Endodermal cell (in vitro differentiated cells): ENCODE data around the gene YPEL1. TPM values are rescaled to one million over a fixed set of nuclear protein-coding genes. Genes with fewer than 3 reads are reported as not detected.

ENCODE experiments used
- DNase-seq: peaks from one replicate; pipeline ENCODE4 v3.0.0-alpha.2; 2017
- H3K27ac ChIP-seq: 2 replicates; pipeline ENCODE4 v1.5.1; 2013; ENCODE audit warnings: mild to moderate bottlenecking, low read depth, low read length, moderate library complexity
- H3K27me3 ChIP-seq: 2 replicates; pipeline ENCODE4 v1.6.1; 2013; ENCODE audit warnings: mild to moderate bottlenecking, low read length, moderate library complexity; ENCODE audit not compliant: insufficient read depth, control insufficient read depth, poor library complexity, severe bottlenecking
- H3K36me3 ChIP-seq: 2 replicates; pipeline ENCODE4 v1.7.0; 2013; ENCODE audit warnings: mild to moderate bottlenecking, low read length, moderate library complexity; ENCODE audit not compliant: control insufficient read depth, insufficient read depth
- H3K4me1 ChIP-seq: one replicate; pipeline ENCODE4 v1.7.0; 2013; ENCODE audit warnings: low read length; ENCODE audit not compliant: control insufficient read depth, insufficient read depth
- H3K4me3 ChIP-seq: 2 replicates; pipeline ENCODE4 v1.5.1; 2013; ENCODE audit warnings: mild to moderate bottlenecking, low read length, moderate library complexity
- H3K9ac ChIP-seq: 2 replicates; pipeline ENCODE4 v1.6.1; 2013; ENCODE audit warnings: mild to moderate bottlenecking, low read length, moderate library complexity; ENCODE audit not compliant: poor library complexity, severe bottlenecking; ENCODE audit errors: extremely low read depth
- H3K9me3 ChIP-seq: 2 replicates; pipeline ENCODE4 v1.6.1; 2013; ENCODE audit warnings: mild to moderate bottlenecking, low read length, moderate library complexity; ENCODE audit not compliant: control insufficient read depth
- H3K27ac Mint-ChIP-seq: 2 replicates; pipeline ENCODE4 v1.8.0; 2020; ENCODE audit warnings: mixed read lengths
- H3K27me3 Mint-ChIP-seq: 2 replicates; pipeline ENCODE4 v1.8.0; 2021; ENCODE audit warnings: mild to moderate bottlenecking, mixed read lengths; ENCODE audit not compliant: insufficient read depth
- H3K36me3 Mint-ChIP-seq: 2 replicates; pipeline ENCODE4 v1.8.0; 2020; ENCODE audit warnings: low read depth, mixed read lengths
- H3K4me1 Mint-ChIP-seq: 2 replicates; pipeline ENCODE4 v1.8.0; 2020; ENCODE audit warnings: mixed read lengths
- H3K4me3 Mint-ChIP-seq: 2 replicates; pipeline ENCODE4 v1.8.0; 2020; ENCODE audit warnings: mild to moderate bottlenecking, moderate library complexity, mixed read lengths
- H3K9me3 Mint-ChIP-seq: 2 replicates; pipeline ENCODE4 v1.8.0; 2020; ENCODE audit warnings: mild to moderate bottlenecking, mixed read lengths
- WGBS, 2 experiments: methylation state at CpG; one replicate each; pipeline versions ENCODE4 v1.1.5 to v1.1.7; 2013; ENCODE audit warnings: missing lambda C conversion rate in 2 of 2, mixed read lengths in 1 of 2; ENCODE audit not compliant: insufficient coverage in 1 of 2, insufficient read length in 1 of 2; 5-methylcytosine and 5-hydroxymethylcytosine counted together
- total RNA-seq, 2 donors: library from RNA; stranded (reverse); fragmentation: NEBNext Ultra II Directional in 1 of 2; extraction: Animal tissue kit (Norgen Biotek cat#: 25700) in 1 of 2; gene quantifications; 2 replicates in 1 of 2; 3 replicates in 1 of 2; pipeline ENCODE4 v1.2.1, GENCODE V29; 2021
- TF ChIP-seq, protein P1 (sequence below): fragments of 200-600 bp; sonication (generic); conservative IDR thresholded peaks from 2 replicates; pipeline ENCODE4 v1.5.0; 2021; ENCODE audit warnings: antibody characterized with exemption, mild to moderate bottlenecking

The YPEL1 gene
- total RNA-seq, 2 donors from 2014 or later, result 13.4 to 23.4 TPM

- TF ChIP-seq, protein P1, sequence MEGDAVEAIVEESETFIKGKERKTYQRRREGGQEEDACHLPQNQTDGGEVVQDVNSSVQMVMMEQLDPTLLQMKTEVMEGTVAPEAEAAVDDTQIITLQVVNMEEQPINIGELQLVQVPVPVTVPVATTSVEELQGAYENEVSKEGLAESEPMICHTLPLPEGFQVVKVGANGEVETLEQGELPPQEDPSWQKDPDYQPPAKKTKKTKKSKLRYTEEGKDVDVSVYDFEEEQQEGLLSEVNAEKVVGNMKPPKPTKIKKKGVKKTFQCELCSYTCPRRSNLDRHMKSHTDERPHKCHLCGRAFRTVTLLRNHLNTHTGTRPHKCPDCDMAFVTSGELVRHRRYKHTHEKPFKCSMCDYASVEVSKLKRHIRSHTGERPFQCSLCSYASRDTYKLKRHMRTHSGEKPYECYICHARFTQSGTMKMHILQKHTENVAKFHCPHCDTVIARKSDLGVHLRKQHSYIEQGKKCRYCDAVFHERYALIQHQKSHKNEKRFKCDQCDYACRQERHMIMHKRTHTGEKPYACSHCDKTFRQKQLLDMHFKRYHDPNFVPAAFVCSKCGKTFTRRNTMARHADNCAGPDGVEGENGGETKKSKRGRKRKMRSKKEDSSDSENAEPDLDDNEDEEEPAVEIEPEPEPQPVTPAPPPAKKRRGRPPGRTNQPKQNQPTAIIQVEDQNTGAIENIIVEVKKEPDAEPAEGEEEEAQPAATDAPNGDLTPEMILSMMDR, result no peak
- Mint-ChIP-seq H3K27ac (no peak overlapping the region), H3K36me3 (peaks cover 83% of the 10 kb centered on the region), H3K4me3 (no peak overlapping the region), H3K4me1 (no peaks in the 10 kb centered on the region), H3K9me3 (no peaks in the 10 kb centered on the region), H3K27me3 (no peaks in the 10 kb centered on the region)
- WGBS, 2 experiments, result 94 to 97% methylated on average over 15 of the region's 15 CpGs
- Histone ChIP-seq H3K9ac (no peak overlapping the region), H3K9me3 (no peaks in the 10 kb centered on the region), H3K4me3 (no peak overlapping the region), H3K36me3 (peaks cover 96% of the 10 kb centered on the region), H3K27ac (no peak overlapping the region), H3K4me1 (no peaks in the 10 kb centered on the region), H3K27me3 (no peaks in the 10 kb centered on the region)
- no peak for DNase-seq
These were observed 31.3 kb upstream of the YPEL1 start for GRCh38 chr22:21766691-21767462.

- Mint-ChIP-seq H3K27ac (no peak overlapping the region), H3K4me1 (no peaks in the 10 kb centered on the region), H3K4me3 (no peak overlapping the region), H3K9me3 (no peaks in the 10 kb centered on the region), H3K36me3 (peaks cover 74% of the 10 kb centered on the region), H3K27me3 (no peaks in the 10 kb centered on the region)
- H3K27ac ChIP-seq, result no peak overlapping the region
- H3K4me1 ChIP-seq, result no peaks in the 10 kb centered on the region
- H3K4me3 ChIP-seq, result no peak overlapping the region
- WGBS, 2 experiments, result 96 to 100% methylated on average over 9 to 11 of the region's 11 CpGs
- H3K9me3 ChIP-seq, result no peaks in the 10 kb centered on the region
- no peaks in the 10 kb centered on the region for H3K27me3 ChIP-seq
- DNase-seq, result no peak
- TF ChIP-seq, protein P1, result no peak
- peaks cover 96% of the 10 kb centered on the region for H3K36me3 ChIP-seq
- no peak overlapping the region for H3K9ac ChIP-seq
These were observed 30.4 kb upstream of the YPEL1 start for GRCh38 chr22:21765909-21766529.

DNA sequence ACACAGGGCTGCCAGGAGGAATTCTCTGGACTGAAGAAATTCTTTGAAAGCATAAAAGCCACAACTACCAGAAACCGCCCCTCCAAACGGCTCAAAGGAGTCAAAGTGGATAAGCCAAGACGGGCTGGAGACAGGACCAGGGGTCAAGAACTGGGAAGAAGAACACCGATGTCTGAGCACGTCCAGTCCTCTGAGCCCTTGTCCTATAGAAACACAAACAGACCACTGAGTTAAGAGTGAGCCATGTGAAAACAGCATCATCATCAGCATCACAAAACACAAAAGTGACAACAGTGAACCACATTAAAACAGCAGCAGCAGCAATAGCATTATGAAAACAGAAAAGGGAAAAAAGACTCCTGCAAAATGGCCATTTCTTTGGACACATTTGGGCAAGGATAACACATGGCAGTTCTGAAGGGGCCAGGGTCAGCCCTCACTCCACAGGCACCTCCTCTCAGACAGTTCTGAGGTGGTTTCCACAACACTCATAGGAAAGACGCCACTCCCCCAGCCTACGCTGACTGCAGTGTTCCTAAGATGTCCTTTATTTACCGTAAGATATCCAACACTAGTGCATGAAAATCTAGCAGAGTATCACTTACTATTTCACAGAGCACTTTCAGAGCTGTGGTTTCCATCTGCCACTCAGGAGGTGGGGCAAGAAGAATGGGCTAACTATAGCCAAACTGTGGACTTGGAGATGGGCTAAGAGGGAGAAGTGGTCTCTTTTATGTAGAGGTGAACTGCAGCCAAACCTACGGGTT, 28.6 kb upstream of the YPEL1 start:
- no peaks in the 10 kb centered on the region for H3K27me3 Mint-ChIP-seq
- H3K27ac Mint-ChIP-seq, result no peak overlapping the region
- Histone ChIP-seq H3K4me1 (no peaks in the 10 kb centered on the region), H3K4me3 (no peak overlapping the region), H3K27me3 (no peaks in the 10 kb centered on the region), H3K9me3 (no peaks in the 10 kb centered on the region), H3K9ac (no peak overlapping the region), H3K36me3 (peaks cover 97% of the 10 kb centered on the region), H3K27ac (no peak overlapping the region)
- no peak for DNase-seq
- H3K9me3 Mint-ChIP-seq, result no peaks in the 10 kb centered on the region
- 95 to 97% methylated on average over 5 to 9 of the region's 9 CpGs for WGBS, 2 experiments
- H3K4me1 Mint-ChIP-seq, result no peaks in the 10 kb centered on the region
- H3K36me3 Mint-ChIP-seq, result peaks cover 63% of the 10 kb centered on the region
- TF ChIP-seq, protein P1, result no peak
- H3K4me3 Mint-ChIP-seq, result no peak overlapping the region
